ENCODE measurements around the gene SYNPR. TPM values are rescaled to one million over a fixed set of nuclear protein-coding genes. Genes with fewer than 3 reads are reported as not detected.

The SYNPR gene
- total RNA-seq, 1 experiment from 2014 or later: not detected

- CTCF ChIA-PET: no interaction called here
- DNase-seq (no peak), ATAC-seq (no peak)
- POLR2A ChIA-PET (ENCODE audit: unreplicated experiment): no interaction called here
- Histone ChIP-seq H4K20me1 (ENCODE audit: low read length) (no peaks in the 10 kb centered on the region), H2AFZ (ENCODE audit: low read length) (no peak overlapping the region), H3K79me2 (ENCODE audit: low read length) (no peaks in the 10 kb centered on the region), H3K9me2 (replicated peaks; ENCODE audit: low read length) (no peaks in the 10 kb centered on the region), H3K4me2 (ENCODE audit: low read length) (no peak overlapping the region), H3K27me3 (ENCODE audit: low read length) (no peaks in the 10 kb centered on the region), H3K9ac (ENCODE audit: low read length) (no peak overlapping the region), H3K27ac (ENCODE audit: low read length) (no peak overlapping the region), H3K36me3 (ENCODE audit: low read depth, low read length) (no peaks in the 10 kb centered on the region), H3F3A (ENCODE audit: low read length, unreplicated experiment) (no peaks in the 10 kb centered on the region), H3K9me3 (ENCODE audit: low read length) (no peaks in the 10 kb centered on the region), H3K4me1 (ENCODE audit: insufficient read depth, low read length) (no peaks in the 10 kb centered on the region), H3K4me3 (ENCODE audit: low read length) (no peak overlapping the region)
- TF ChIP-seq CTCF (conservative IDR thresholded peaks at IDR 0.05; ENCODE audit: low read depth, low read length) (no peak), EZH2phosphoT487 (IDR thresholded peaks at IDR 0.05; ENCODE audit: borderline replicate concordance, low read length) (no peak), EZH2 (IDR thresholded peaks at IDR 0.05; ENCODE audit: low read length, unreplicated experiment) (no peak)
- no TSS peak for BruUV-seq (replicated peaks)
- intact Hi-C loops (cut with micrococcal nuclease): no loop called here
Measured at GRCh38 chr3:63370094-63370493, 92.0 kb downstream of the SYNPR start.

GRCh38 chr3:63383040-63383439 is 104.9 kb downstream of the SYNPR start:
- Histone ChIP-seq H3K27ac (ENCODE audit: low read length) (no peak overlapping the region), H3K4me2 (ENCODE audit: low read length) (no peak overlapping the region), H3K4me1 (ENCODE audit: insufficient read depth, low read length) (no peaks in the 10 kb centered on the region), H3K79me2 (ENCODE audit: low read length) (no peaks in the 10 kb centered on the region), H3K36me3 (ENCODE audit: low read depth, low read length) (no peaks in the 10 kb centered on the region), H3K9me2 (replicated peaks; ENCODE audit: low read length) (no peaks in the 10 kb centered on the region), H3K9me3 (ENCODE audit: low read length) (no peaks in the 10 kb centered on the region), H4K20me1 (ENCODE audit: low read length) (no peaks in the 10 kb centered on the region), H3F3A (ENCODE audit: low read length, unreplicated experiment) (no peaks in the 10 kb centered on the region), H3K4me3 (ENCODE audit: low read length) (no peak overlapping the region), H2AFZ (ENCODE audit: low read length) (no peak overlapping the region), H3K27me3 (ENCODE audit: low read length) (no peaks in the 10 kb centered on the region), H3K9ac (ENCODE audit: low read length) (no peak overlapping the region)
- CTCF ChIA-PET: no interaction called here
- POLR2A ChIA-PET (ENCODE audit: unreplicated experiment): no interaction called here
- intact Hi-C loops (cut with micrococcal nuclease): no loop called here
- no TSS peak for BruUV-seq (replicated peaks)
- TF ChIP-seq EZH2phosphoT487 (IDR thresholded peaks at IDR 0.05; ENCODE audit: borderline replicate concordance, low read length): no peak
- no peak for ATAC-seq
- DNase-seq: no peak

GRCh38 chr3:63384382-63384781 is 106.3 kb downstream of the SYNPR start:
- no peak for DNase-seq
- Histone ChIP-seq H2AFZ (ENCODE audit: low read length) (no peak overlapping the region), H4K20me1 (ENCODE audit: low read length) (no peaks in the 10 kb centered on the region), H3K79me2 (ENCODE audit: low read length) (no peaks in the 10 kb centered on the region), H3K4me2 (ENCODE audit: low read length) (no peak overlapping the region), H3F3A (ENCODE audit: low read length, unreplicated experiment) (no peaks in the 10 kb centered on the region), H3K9ac (ENCODE audit: low read length) (no peak overlapping the region), H3K27ac (ENCODE audit: low read length) (no peak overlapping the region), H3K9me3 (ENCODE audit: low read length) (no peaks in the 10 kb centered on the region), H3K9me2 (replicated peaks; ENCODE audit: low read length) (no peaks in the 10 kb centered on the region), H3K4me3 (ENCODE audit: low read length) (no peak overlapping the region), H3K36me3 (ENCODE audit: low read depth, low read length) (no peaks in the 10 kb centered on the region), H3K27me3 (ENCODE audit: low read length) (no peaks in the 10 kb centered on the region), H3K4me1 (ENCODE audit: insufficient read depth, low read length) (no peaks in the 10 kb centered on the region)
- TF ChIP-seq EZH2 (IDR thresholded peaks at IDR 0.05; ENCODE audit: low read length, unreplicated experiment) (no peak), EZH2phosphoT487 (IDR thresholded peaks at IDR 0.05; ENCODE audit: borderline replicate concordance, low read length) (no peak), CTCF (conservative IDR thresholded peaks at IDR 0.05; ENCODE audit: low read depth, low read length) (no peak)
- CTCF ChIA-PET: no interaction called here
- no TSS peak for BruUV-seq (replicated peaks)
- intact Hi-C loops (cut with micrococcal nuclease): no loop called here
- no peak for ATAC-seq
- POLR2A ChIA-PET (ENCODE audit: unreplicated experiment): no interaction called here

All from PC-3 (cell line).